A549 (cell line): ENCODE data around the gene L3MBTL4.
"Not testable (repeated sequence)": the region's sequence is repeated elsewhere in the genome, so short reads cannot be mapped to it uniquely, and the experiment has no call there.

Experiments used
- EP300 ChIP-seq, 2 experiments: fragments of >200 bp; sonication (Bioruptor Twin); formaldehyde crosslinking; IDR thresholded peaks; 2 replicates in 1 of 2; 3 replicates in 1 of 2; pipeline ENCODE4 v1.6.1; 2016 to 2017
- JUN ChIP-seq, 2 experiments: fragments of >200 bp; sonication (Bioruptor Twin); formaldehyde crosslinking; IDR thresholded peaks; 2 replicates in 1 of 2; 3 replicates in 1 of 2; pipeline ENCODE4 v1.6.1; 2016 to 2017
- MAFK ChIP-seq: fragments of 450-650 bp; IDR thresholded peaks from 2 replicates; pipeline ENCODE4 v1.6.1; 2014; ENCODE audit not compliant: partially characterized antibody
- POLR2A ChIP-seq: IDR thresholded peaks from 2 replicates; pipeline ENCODE4 v1.6.1; 2012; ENCODE audit warnings: mild to moderate bottlenecking, low read length
- RAD21 ChIP-seq, 2 experiments: fragments of >200 bp in 1 of 2; sonication (Bioruptor Twin) in 1 of 2; formaldehyde crosslinking in 1 of 2; IDR thresholded peaks in 1 of 2; conservative IDR thresholded peaks in 1 of 2; 2 replicates in 1 of 2; 3 replicates in 1 of 2; pipeline ENCODE4 v1.6.1; 2012 to 2018; ENCODE audit warnings: inconsistent platforms in 1 of 2
- RARB ChIP-seq: fragments of 250-450 bp; sonication (Bioruptor Pico); IDR thresholded peaks from 2 replicates; pipeline ENCODE4 v1.8.0; 2021; ENCODE audit warnings: mild to moderate bottlenecking, moderate library complexity
- RCOR1 ChIP-seq: fragments of 150-350 bp; IDR thresholded peaks from 2 replicates; pipeline ENCODE4 v1.6.1; 2014; ENCODE audit warnings: antibody characterized with exemption, low read length, low read depth
- SMC3 ChIP-seq: fragments of >200 bp; sonication (Bioruptor Twin); formaldehyde crosslinking; IDR thresholded peaks from 3 replicates; pipeline ENCODE4 v1.6.1; 2018; ENCODE audit warnings: inconsistent platforms
- SREBF2 ChIP-seq: fragments of 450-650 bp; IDR thresholded peaks from 2 replicates; pipeline ENCODE4 v1.6.1; 2014; ENCODE audit warnings: mild to moderate bottlenecking, moderate library complexity
- ZFP36 ChIP-seq: fragments of 450-650 bp; IDR thresholded peaks from 2 replicates; pipeline ENCODE4 v1.6.1; 2014; ENCODE audit warnings: borderline replicate concordance; ENCODE audit not compliant: partially characterized antibody
- TF ChIP-seq, protein P1 (sequence below): fragments of >200 bp; sonication (Bioruptor Twin); formaldehyde crosslinking; IDR thresholded peaks from 3 replicates; pipeline ENCODE4 v1.5.1; 2016
- TF ChIP-seq, protein P2 (sequence below): fragments of 200-600 bp; sonication (generic); IDR thresholded peaks from 2 replicates; pipeline ENCODE4 v1.6.1; 2016; ENCODE audit warnings: antibody characterized with exemption, mild to moderate bottlenecking, moderate library complexity
- TF ChIP-seq, protein P3 (sequence below): fragments of 150-350 bp; IDR thresholded peaks from 2 replicates; pipeline ENCODE4 v1.6.1; 2014; ENCODE audit warnings: low read depth, mild to moderate bottlenecking, low read length
- TF ChIP-seq, protein P4 (sequence below): fragments of >200 bp; sonication (Bioruptor Twin); formaldehyde crosslinking; IDR thresholded peaks from 3 replicates; pipeline ENCODE4 v1.6.1; 2016

DNA sequence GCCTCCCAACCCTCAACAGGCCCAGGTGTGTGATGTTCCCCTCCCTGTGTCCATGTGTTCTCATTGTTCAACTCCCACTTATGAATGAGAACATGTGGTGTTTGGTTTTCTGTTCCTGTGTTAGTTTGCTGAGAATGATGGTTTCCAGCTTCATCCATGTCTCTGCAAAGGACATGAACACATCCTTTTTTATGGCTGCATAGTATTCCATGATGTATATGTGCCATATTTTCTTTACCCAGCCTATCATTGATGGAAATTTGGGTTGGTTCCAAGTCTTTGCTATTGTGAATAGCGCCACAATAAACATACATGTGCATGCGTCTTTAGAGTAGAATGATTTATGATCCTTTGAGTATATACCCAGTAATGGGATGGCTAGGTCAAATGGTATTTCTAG is 37.2 kb downstream of the L3MBTL4 start:
- TF ChIP-seq, protein P1, sequence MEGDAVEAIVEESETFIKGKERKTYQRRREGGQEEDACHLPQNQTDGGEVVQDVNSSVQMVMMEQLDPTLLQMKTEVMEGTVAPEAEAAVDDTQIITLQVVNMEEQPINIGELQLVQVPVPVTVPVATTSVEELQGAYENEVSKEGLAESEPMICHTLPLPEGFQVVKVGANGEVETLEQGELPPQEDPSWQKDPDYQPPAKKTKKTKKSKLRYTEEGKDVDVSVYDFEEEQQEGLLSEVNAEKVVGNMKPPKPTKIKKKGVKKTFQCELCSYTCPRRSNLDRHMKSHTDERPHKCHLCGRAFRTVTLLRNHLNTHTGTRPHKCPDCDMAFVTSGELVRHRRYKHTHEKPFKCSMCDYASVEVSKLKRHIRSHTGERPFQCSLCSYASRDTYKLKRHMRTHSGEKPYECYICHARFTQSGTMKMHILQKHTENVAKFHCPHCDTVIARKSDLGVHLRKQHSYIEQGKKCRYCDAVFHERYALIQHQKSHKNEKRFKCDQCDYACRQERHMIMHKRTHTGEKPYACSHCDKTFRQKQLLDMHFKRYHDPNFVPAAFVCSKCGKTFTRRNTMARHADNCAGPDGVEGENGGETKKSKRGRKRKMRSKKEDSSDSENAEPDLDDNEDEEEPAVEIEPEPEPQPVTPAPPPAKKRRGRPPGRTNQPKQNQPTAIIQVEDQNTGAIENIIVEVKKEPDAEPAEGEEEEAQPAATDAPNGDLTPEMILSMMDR = not testable (repeated sequence)
- not testable (repeated sequence) for TF ChIP-seq POLR2A; RCOR1; EP300 (IDR thresholded peaks at IDR 0.05); MAFK; RAD21 (conservative IDR thresholded peaks at IDR 0.05 in 1 of 2, IDR thresholded peaks at IDR 0.05 in 1 of 2); JUN (IDR thresholded peaks at IDR 0.05); SREBF2; ZFP36; RARB (CRISPR knock-in tag); SMC3
- TF ChIP-seq, protein P2, sequence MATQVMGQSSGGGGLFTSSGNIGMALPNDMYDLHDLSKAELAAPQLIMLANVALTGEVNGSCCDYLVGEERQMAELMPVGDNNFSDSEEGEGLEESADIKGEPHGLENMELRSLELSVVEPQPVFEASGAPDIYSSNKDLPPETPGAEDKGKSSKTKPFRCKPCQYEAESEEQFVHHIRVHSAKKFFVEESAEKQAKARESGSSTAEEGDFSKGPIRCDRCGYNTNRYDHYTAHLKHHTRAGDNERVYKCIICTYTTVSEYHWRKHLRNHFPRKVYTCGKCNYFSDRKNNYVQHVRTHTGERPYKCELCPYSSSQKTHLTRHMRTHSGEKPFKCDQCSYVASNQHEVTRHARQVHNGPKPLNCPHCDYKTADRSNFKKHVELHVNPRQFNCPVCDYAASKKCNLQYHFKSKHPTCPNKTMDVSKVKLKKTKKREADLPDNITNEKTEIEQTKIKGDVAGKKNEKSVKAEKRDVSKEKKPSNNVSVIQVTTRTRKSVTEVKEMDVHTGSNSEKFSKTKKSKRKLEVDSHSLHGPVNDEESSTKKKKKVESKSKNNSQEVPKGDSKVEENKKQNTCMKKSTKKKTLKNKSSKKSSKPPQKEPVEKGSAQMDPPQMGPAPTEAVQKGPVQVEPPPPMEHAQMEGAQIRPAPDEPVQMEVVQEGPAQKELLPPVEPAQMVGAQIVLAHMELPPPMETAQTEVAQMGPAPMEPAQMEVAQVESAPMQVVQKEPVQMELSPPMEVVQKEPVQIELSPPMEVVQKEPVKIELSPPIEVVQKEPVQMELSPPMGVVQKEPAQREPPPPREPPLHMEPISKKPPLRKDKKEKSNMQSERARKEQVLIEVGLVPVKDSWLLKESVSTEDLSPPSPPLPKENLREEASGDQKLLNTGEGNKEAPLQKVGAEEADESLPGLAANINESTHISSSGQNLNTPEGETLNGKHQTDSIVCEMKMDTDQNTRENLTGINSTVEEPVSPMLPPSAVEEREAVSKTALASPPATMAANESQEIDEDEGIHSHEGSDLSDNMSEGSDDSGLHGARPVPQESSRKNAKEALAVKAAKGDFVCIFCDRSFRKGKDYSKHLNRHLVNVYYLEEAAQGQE = not testable (repeated sequence)
- TF ChIP-seq, protein P3, sequence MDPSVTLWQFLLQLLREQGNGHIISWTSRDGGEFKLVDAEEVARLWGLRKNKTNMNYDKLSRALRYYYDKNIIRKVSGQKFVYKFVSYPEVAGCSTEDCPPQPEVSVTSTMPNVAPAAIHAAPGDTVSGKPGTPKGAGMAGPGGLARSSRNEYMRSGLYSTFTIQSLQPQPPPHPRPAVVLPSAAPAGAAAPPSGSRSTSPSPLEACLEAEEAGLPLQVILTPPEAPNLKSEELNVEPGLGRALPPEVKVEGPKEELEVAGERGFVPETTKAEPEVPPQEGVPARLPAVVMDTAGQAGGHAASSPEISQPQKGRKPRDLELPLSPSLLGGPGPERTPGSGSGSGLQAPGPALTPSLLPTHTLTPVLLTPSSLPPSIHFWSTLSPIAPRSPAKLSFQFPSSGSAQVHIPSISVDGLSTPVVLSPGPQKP = not testable (repeated sequence)
- TF ChIP-seq, protein P4, sequence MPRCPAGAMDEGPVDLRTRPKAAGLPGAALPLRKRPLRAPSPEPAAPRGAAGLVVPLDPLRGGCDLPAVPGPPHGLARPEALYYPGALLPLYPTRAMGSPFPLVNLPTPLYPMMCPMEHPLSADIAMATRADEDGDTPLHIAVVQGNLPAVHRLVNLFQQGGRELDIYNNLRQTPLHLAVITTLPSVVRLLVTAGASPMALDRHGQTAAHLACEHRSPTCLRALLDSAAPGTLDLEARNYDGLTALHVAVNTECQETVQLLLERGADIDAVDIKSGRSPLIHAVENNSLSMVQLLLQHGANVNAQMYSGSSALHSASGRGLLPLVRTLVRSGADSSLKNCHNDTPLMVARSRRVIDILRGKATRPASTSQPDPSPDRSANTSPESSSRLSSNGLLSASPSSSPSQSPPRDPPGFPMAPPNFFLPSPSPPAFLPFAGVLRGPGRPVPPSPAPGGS = not testable (repeated sequence)
